Endothelial cell of umbilical vein (primary cell): ENCODE data around the gene METTL14. TPM values are rescaled to one million over a fixed set of nuclear protein-coding genes. Genes with fewer than 3 reads are reported as not detected.

ENCODE experiments used
- BruUV-seq: library from RNA; stranded (reverse); fragments of 400-500 nt; replicated peaks from 2 replicates; lab custom pipeline; 2021; lab: Mats Ljungman, UMichigan
- CTCF ChIA-PET: fragments of 300-600, 350-600 bp; sonication (Branson Sonifier 250); formaldehyde crosslinking; loops from one replicate; lab custom pipeline; 2021; ENCODE audit warnings: antibody characterized with exemption, inconsistent platforms; lab: Charles Lee
- POLR2A ChIA-PET: fragments of 300-600, 350-600 bp; sonication (Branson Sonifier 250); formaldehyde crosslinking; loops from one replicate; lab custom pipeline; 2021; ENCODE audit warnings: antibody characterized with exemption, inconsistent platforms; lab: Charles Lee
- DNase-seq: peaks from one replicate; pipeline ENCODE4 v3.0.0-alpha.2; 2011; ENCODE audit warnings: low read depth, low spot score
- FAIRE-seq: peaks from 2 replicates; lab custom pipeline; 2011; peaks lifted over from hg19 to GRCh38; lab: Jason Lieb, UNC
- H2AFZ ChIP-seq: 2 replicates; pipeline ENCODE4 v1.6.0; 2012; ENCODE audit warnings: low read depth, low read length, control low read depth, inconsistent platforms
- H3K27ac ChIP-seq: 2 replicates; pipeline ENCODE4 v1.5.1; 2011; ENCODE audit warnings: low read depth, mild to moderate bottlenecking, control low read depth, low read length, moderate library complexity; ENCODE audit not compliant: insufficient read depth
- H3K27me3 ChIP-seq, 2 experiments: 2 replicates each; pipeline versions ENCODE4 v1.6.0 to v1.6.1; 2011; ENCODE audit warnings: low read length in 2 of 2, mixed read lengths in 1 of 2; ENCODE audit not compliant: control insufficient read depth in 2 of 2, insufficient read depth in 2 of 2
- H3K36me3 ChIP-seq, 2 experiments: 2 replicates in 1 of 2; 3 replicates in 1 of 2; pipeline ENCODE4 v1.5.1; 2011; ENCODE audit warnings: low read length in 2 of 2, mild to moderate bottlenecking in 1 of 2, moderate library complexity in 1 of 2; ENCODE audit not compliant: control insufficient read depth in 2 of 2, insufficient read depth in 2 of 2; ENCODE audit errors: extremely low read depth in 1 of 2
- H3K4me1 ChIP-seq: 3 replicates; pipeline ENCODE4 v1.5.1; 2011; ENCODE audit warnings: mild to moderate bottlenecking, low read length; ENCODE audit not compliant: control insufficient read depth, insufficient read depth; ENCODE audit errors: extremely low read depth
- H3K4me2 ChIP-seq: 2 replicates; pipeline ENCODE4 v1.6.1; 2011; ENCODE audit warnings: low read length, control low read depth, mixed read lengths; ENCODE audit not compliant: insufficient read depth
- H3K4me3 ChIP-seq, 3 experiments: fragments of 200-600 bp in 1 of 3; sonication (generic), shearing (Covaris generic) in 1 of 3; replicated peaks in 1 of 3; 2 replicates each; pipeline ENCODE4 v1.5.1; 2011 to 2016; ENCODE audit warnings: control low read depth in 3 of 3, low read length in 3 of 3, mild to moderate bottlenecking in 2 of 3, inconsistent platforms in 1 of 3, low read depth in 1 of 3, moderate library complexity in 1 of 3; ENCODE audit not compliant: insufficient read depth in 1 of 3
- H3K79me2 ChIP-seq: 2 replicates; pipeline ENCODE4 v1.6.0; 2012; ENCODE audit warnings: low read length, inconsistent platforms; ENCODE audit not compliant: control insufficient read depth, insufficient read depth
- H3K9ac ChIP-seq: replicated peaks from 2 replicates; pipeline ENCODE3; 2011; ENCODE audit warnings: low read length, control low read depth; ENCODE audit not compliant: insufficient read depth; ENCODE audit errors: extremely low read depth
- H3K9me1 ChIP-seq: replicated peaks from 3 replicates; pipeline ENCODE4 v1.6.0; 2011; ENCODE audit warnings: mild to moderate bottlenecking, low read length; ENCODE audit not compliant: control insufficient read depth, insufficient read depth; ENCODE audit errors: extremely low read depth
- H3K9me3 ChIP-seq: replicated peaks from 2 replicates; pipeline ENCODE4 v1.5.1; 2012; ENCODE audit warnings: low read length, inconsistent platforms; ENCODE audit not compliant: control insufficient read depth, insufficient read depth
- H4K20me1 ChIP-seq: replicated peaks from 2 replicates; pipeline ENCODE3; 2011; ENCODE audit warnings: mild to moderate bottlenecking, low read length; ENCODE audit not compliant: control insufficient read depth, insufficient read depth; ENCODE audit errors: extremely low read depth
- EZH2 ChIP-seq: IDR thresholded peaks from 2 replicates; pipeline ENCODE4 v1.6.1; 2012; ENCODE audit warnings: borderline replicate concordance, low read depth, mild to moderate bottlenecking, moderate library complexity, low read length, inconsistent platforms; ENCODE audit not compliant: severe bottlenecking
- FOS ChIP-seq: IDR thresholded peaks from 2 replicates; pipeline ENCODE4 v1.6.1; 2011; ENCODE audit warnings: mild to moderate bottlenecking, low read length, moderate library complexity, borderline replicate concordance; ENCODE audit not compliant: insufficient read depth
- GATA2 ChIP-seq: IDR thresholded peaks from 2 replicates; pipeline ENCODE4 v1.7.0; 2011; ENCODE audit warnings: low read depth, mild to moderate bottlenecking, moderate library complexity, mixed read lengths, low read length; ENCODE audit not compliant: insufficient read length, insufficient read depth
- JUN ChIP-seq: IDR thresholded peaks from 2 replicates; pipeline ENCODE4 v1.6.1; 2011; ENCODE audit warnings: borderline replicate concordance, low read depth; ENCODE audit not compliant: insufficient read length, insufficient read depth
- MYC ChIP-seq: IDR thresholded peaks from one replicate; pipeline ENCODE4 v1.6.1; 2011; ENCODE audit warnings: mild to moderate bottlenecking, low read depth, low read length
- POLR2A ChIP-seq: IDR thresholded peaks from 2 replicates; pipeline ENCODE4 v1.6.1; 2012; ENCODE audit warnings: low read depth, mild to moderate bottlenecking, control low read depth, low read length
- POLR2AphosphoS5 ChIP-seq: IDR thresholded peaks from 2 replicates; pipeline ENCODE4 v1.6.1; 2012; ENCODE audit warnings: low read depth, mild to moderate bottlenecking, control low read depth, low read length, moderate library complexity; ENCODE audit not compliant: insufficient read depth
- dilution Hi-C: fragments of 300-500 bp; cut with MboI; formaldehyde crosslinking; loops from one replicate; pipeline ENCODE4 v1.15.0; 2019; ENCODE audit warnings: low sequenced_read_pairs; ENCODE audit not compliant: extremely low pct_ligation_motif_present
- intact Hi-C: fragments of 100-400 bp; cut with micrococcal nuclease; formaldehyde crosslinking; loops from one replicate; pipeline ENCODE4 v1.10.0; 2022
- polyA plus RNA-seq, 4 experiments: library from polyadenylated mRNA; depleted of rRNA in 3 of 4; stranded (reverse) in 3 of 4; unstranded in 1 of 4; fragments of >200 nt; gene quantifications; 2 replicates each; pipeline versions ENCODE4 v1.2.1 to v1.2.3, GENCODE V29; 2011 to 2012; ENCODE audit warnings: missing spikeins in 1 of 4
- total RNA-seq: library from RNA; stranded (reverse); gene quantifications from 2 replicates; pipeline ENCODE4 v1.2.3, GENCODE V29; 2021
- TF ChIP-seq, protein P1 (sequence below), 2 donors: IDR thresholded peaks; 1 replicate in 1 of 2; 2 replicates in 1 of 2; pipeline ENCODE4 v1.5.1; 2011; ENCODE audit warnings: low read length in 2 of 2, mild to moderate bottlenecking in 2 of 2, moderate library complexity in 2 of 2, control low read depth in 1 of 2, inconsistent platforms in 1 of 2, low read depth in 1 of 2; ENCODE audit not compliant: insufficient read depth in 1 of 2; ENCODE audit errors: extremely low read depth in 1 of 2
- TF ChIP-seq, protein P2 (sequence below): IDR thresholded peaks from 2 replicates; pipeline ENCODE4 v1.6.1; 2011; ENCODE audit not compliant: insufficient read depth, insufficient read length

Gene METTL14
- total and polyA plus RNA-seq, 2 donors (not counting 3 experiments of a cell fraction or from before 2014, with no cell fraction given): 6.5 to 38.6 TPM

- intact Hi-C loops: loop anchor here (1.0 to 5.0 kb wide), 3 partner anchors 149 to 886 kb away; partner anchors contain the start of gene PDE5A
- Histone ChIP-seq H3K4me3 (no peak overlapping the region), H3K36me3 (peaks cover 20 to 53% of the 10 kb centered on the region in 2 experiments), H3K27ac (no peak overlapping the region), H4K20me1 (no peaks in the 10 kb centered on the region), H3K9ac (no peak overlapping the region), H3K79me2 (no peaks in the 10 kb centered on the region), H3K9me3 (no peaks in the 10 kb centered on the region), H3K27me3 (no peaks in the 10 kb centered on the region), H2AFZ (no peak overlapping the region), H3K9me1 (no peaks in the 10 kb centered on the region), H3K4me2 (no peak overlapping the region), H3K4me1 (peaks cover 4% of the 10 kb centered on the region)
- FAIRE-seq (no peak), DNase-seq (no peak)
- TF ChIP-seq FOS (no peak), GATA2 (no peak), POLR2A (no peak), EZH2 (no peak), MYC (no peak), JUN (no peak), POLR2AphosphoS5 (no peak)
- TF ChIP-seq, protein P1, sequence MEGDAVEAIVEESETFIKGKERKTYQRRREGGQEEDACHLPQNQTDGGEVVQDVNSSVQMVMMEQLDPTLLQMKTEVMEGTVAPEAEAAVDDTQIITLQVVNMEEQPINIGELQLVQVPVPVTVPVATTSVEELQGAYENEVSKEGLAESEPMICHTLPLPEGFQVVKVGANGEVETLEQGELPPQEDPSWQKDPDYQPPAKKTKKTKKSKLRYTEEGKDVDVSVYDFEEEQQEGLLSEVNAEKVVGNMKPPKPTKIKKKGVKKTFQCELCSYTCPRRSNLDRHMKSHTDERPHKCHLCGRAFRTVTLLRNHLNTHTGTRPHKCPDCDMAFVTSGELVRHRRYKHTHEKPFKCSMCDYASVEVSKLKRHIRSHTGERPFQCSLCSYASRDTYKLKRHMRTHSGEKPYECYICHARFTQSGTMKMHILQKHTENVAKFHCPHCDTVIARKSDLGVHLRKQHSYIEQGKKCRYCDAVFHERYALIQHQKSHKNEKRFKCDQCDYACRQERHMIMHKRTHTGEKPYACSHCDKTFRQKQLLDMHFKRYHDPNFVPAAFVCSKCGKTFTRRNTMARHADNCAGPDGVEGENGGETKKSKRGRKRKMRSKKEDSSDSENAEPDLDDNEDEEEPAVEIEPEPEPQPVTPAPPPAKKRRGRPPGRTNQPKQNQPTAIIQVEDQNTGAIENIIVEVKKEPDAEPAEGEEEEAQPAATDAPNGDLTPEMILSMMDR (IDR thresholded peaks at IDR 0.05; ENCODE audit: extremely low read depth in 1 of 2, insufficient read depth in 1 of 2, low read depth in 1 of 2, low read length in 2 of 2): no peak
- TF ChIP-seq, protein P2, sequence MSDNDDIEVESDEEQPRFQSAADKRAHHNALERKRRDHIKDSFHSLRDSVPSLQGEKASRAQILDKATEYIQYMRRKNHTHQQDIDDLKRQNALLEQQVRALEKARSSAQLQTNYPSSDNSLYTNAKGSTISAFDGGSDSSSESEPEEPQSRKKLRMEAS: no peak
- ChIA-PET POLR2A (no interaction called here), CTCF (interaction anchor here (0.8 to 1.9 kb wide), 11 partner anchors 8 to 230 kb away, joined by 3 to 8 read pairs (median 4); partner anchors contain the start of gene METTL14)
- dilution Hi-C loops: no loop called here
- no TSS peak for BruUV-seq
Observed at GRCh38 chr4:118741301-118741855, 56.2 kb downstream of the METTL14 start.
